Measurements from ENCODE around the gene ENTPD7.

Gene ENTPD7

GRCh38 chr10:99685597-99685967, 26.3 kb downstream of the ENTPD7 start:
- TF ChIP-seq CTCF (IDR thresholded peaks at IDR 0.05), result no peak
- DNase-seq (ENCODE audit: low spot score), result no peak

GRCh38 chr10:99689461-99689860, 30.2 kb downstream of the ENTPD7 start:
- no peak for DNase-seq (ENCODE audit: low spot score)
- no peak overlapping the region for H3K4me3 ChIP-seq
- no peak overlapping the region for H3K27ac ChIP-seq
- TF ChIP-seq CTCF (IDR thresholded peaks at IDR 0.05), result no peak

More at GRCh38 chr10:99685597-99685967, 26.3 kb downstream of the ENTPD7 start:
- no peak overlapping the region for H3K27ac ChIP-seq
- H3K4me3 ChIP-seq, result no peak overlapping the region

- no peak for TF ChIP-seq CTCF (IDR thresholded peaks at IDR 0.05)
- no peak overlapping the region for H3K4me3 ChIP-seq
- H3K27ac ChIP-seq, result no peak overlapping the region
- no peak for DNase-seq (ENCODE audit: low spot score)
Measured at GRCh38 chr10:99693933-99694583, 34.7 kb downstream of the ENTPD7 start.

GRCh38 chr10:99695761-99696160, 36.5 kb downstream of the ENTPD7 start:
- H3K4me3 ChIP-seq, result no peak overlapping the region
- H3K27ac ChIP-seq, result no peak overlapping the region
- TF ChIP-seq CTCF (IDR thresholded peaks at IDR 0.05), result no peak
- no peak for DNase-seq (ENCODE audit: low spot score)

GRCh38 chr10:99698504-99699080, 39.3 kb downstream of the ENTPD7 start:
- DNase-seq (ENCODE audit: low spot score), result no peak
- no peak for TF ChIP-seq CTCF (IDR thresholded peaks at IDR 0.05)
- no peak overlapping the region for H3K27ac ChIP-seq
- no peak overlapping the region for H3K4me3 ChIP-seq

- TF ChIP-seq CTCF (IDR thresholded peaks at IDR 0.05), result no peak
- Histone ChIP-seq H3K27ac (no peak overlapping the region), H3K4me3 (no peak overlapping the region)
- no peak for DNase-seq (ENCODE audit: low spot score)
Measured at GRCh38 chr10:99700649-99701048, 41.3 kb downstream of the ENTPD7 start.

GRCh38 chr10:99708428-99709012, 49.2 kb downstream of the ENTPD7 start:
- Histone ChIP-seq H3K4me3 (no peak overlapping the region), H3K27ac (no peak overlapping the region)
- TF ChIP-seq CTCF (IDR thresholded peaks at IDR 0.05), result no peak
- DNase-seq (ENCODE audit: low spot score), result no peak

Measured in coronary artery (tissue), 2 donors.